Vagina (tissue), 2 donors: ENCODE results near the gene CLPSL2. TPM values are rescaled to one million over a fixed set of nuclear protein-coding genes. Genes with fewer than 3 reads are reported as not detected.

Source experiments
- DNase-seq, 2 donors: peaks; one replicate each; pipeline ENCODE4 v3.0.0-alpha.2; 2017; ENCODE audit errors: extremely low spot score in 2 of 2
- H3K27ac ChIP-seq: fragments of 200-600 bp; sonication (generic); one replicate; pipeline ENCODE4 v1.5.1; 2019
- H3K27me3 ChIP-seq: fragments of 200-600 bp; sonication (generic); one replicate; pipeline ENCODE4 v1.5.1; 2019
- H3K36me3 ChIP-seq, 2 donors: fragments of 200-600 bp; sonication (generic); one replicate each; pipeline ENCODE4 v1.5.1; 2017 to 2019
- H3K4me1 ChIP-seq: fragments of 200-600 bp; sonication (generic); one replicate; pipeline ENCODE4 v1.5.1; 2019
- H3K4me3 ChIP-seq, 2 donors: fragments of 200-600 bp; sonication (generic); 1 replicate in 1 of 2; 2 replicates in 1 of 2; pipeline ENCODE4 v1.5.1; 2016 to 2019
- H3K9me3 ChIP-seq: fragments of 200-600 bp; sonication (generic); one replicate; pipeline ENCODE4 v1.5.1; 2019
- CTCF ChIP-seq, 3 experiments: fragments of 450-650 bp in 2 of 3; fragments of 200-600 bp in 1 of 3; sonication (generic) in 1 of 3; IDR thresholded peaks; one replicate each; pipeline ENCODE4 v1.5.1; 2017 to 2019; ENCODE audit warnings: antibody characterized with exemption in 3 of 3, mild to moderate bottlenecking in 2 of 3, moderate library complexity in 2 of 3
- POLR2A ChIP-seq, 2 donors: fragments of 450-650 bp; IDR thresholded peaks; one replicate each; pipeline ENCODE4 v1.6.1; 2017; ENCODE audit warnings: antibody characterized with exemption in 2 of 2, mild to moderate bottlenecking in 2 of 2, moderate library complexity in 2 of 2
- POLR2AphosphoS5 ChIP-seq, 2 donors: sonication (generic); formaldehyde crosslinking; IDR thresholded peaks; one replicate each; pipeline ENCODE4 v1.9.0; 2017; ENCODE audit warnings: antibody characterized with exemption in 2 of 2, mild to moderate bottlenecking in 2 of 2, low read depth in 1 of 2; ENCODE audit not compliant: insufficient read depth in 1 of 2
- intact Hi-C: fragments of 100-400 bp; cut with DNase I; formaldehyde crosslinking; loops from one replicate; pipeline ENCODE4 v1.15.1; 2023
- total RNA-seq: library from RNA; depleted of rRNA; stranded (reverse); fragments of >200 nt; gene quantifications from one replicate; pipeline ENCODE4 v1.2.3, GENCODE V29; 2016

Gene CLPSL2
- total RNA-seq, 1 donor from 2014 or later = not detected

DNA sequence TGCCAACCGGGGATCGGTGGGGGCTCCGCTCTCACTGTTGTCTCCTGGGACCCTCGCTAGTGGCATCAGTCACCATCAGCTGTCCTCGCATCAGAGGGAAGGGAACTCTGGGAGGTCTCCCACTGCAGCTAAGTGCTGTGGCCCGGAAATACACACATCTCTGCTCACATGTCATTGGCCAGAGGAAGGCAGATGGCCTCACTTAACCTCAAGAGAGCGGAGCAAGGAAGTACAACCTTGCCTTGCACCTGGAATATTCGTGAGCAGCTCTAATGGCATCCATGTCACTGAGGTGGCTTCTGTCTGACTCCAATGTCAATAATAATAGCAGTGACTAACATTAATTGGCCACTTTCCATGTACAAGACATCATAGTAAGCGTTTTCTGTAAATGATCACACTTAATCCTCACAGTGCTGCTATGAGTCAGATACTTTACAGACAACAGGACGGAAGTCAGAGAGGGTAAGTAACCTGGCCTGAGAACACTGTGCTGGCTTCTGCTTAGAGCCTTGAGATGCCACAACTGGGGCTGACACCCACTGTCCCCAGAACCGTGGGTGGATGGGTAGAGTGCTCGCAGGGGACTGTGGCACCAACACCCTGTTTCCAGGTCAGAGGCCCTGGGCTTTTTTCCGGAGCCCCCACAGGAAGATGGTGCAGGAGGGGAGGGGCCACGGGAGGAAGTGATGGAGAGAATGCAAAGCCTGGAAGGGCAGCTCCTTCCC is 34.7 kb downstream of the CLPSL2 start:
- DNase-seq = no peak
- intact Hi-C loops = no loop called here
- Histone ChIP-seq H3K27me3 (no peaks in the 10 kb centered on the region), H3K4me1 (no peaks in the 10 kb centered on the region), H3K4me3 (no peak overlapping the region), H3K9me3 (no peaks in the 10 kb centered on the region), H3K36me3 (no peaks in the 10 kb centered on the region), H3K27ac (no peak overlapping the region)
- no peak for TF ChIP-seq POLR2A (IDR thresholded peaks at IDR 0.05)
- peak in 1 of 2 donors; percentile 62 for TF ChIP-seq POLR2AphosphoS5 (IDR thresholded peaks at IDR 0.05; ENCODE audit: insufficient read depth in 1 of 2, low read depth in 1 of 2)

DNA sequence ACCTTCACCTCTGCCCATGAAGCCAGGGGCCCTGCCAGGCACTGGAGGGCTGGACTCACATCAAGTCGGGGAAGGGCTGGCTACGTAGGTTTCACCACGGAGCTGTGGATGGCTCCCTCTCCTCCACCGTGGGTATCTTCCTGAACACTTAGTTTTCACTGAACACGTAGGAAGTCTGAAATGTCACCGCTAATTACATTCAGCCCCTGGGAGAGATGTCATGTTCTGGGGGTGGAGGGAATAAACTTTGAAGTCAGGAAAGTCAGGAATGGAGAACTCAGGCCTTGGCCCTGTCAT is 35.2 kb downstream of the CLPSL2 start:
- no peak for DNase-seq
- Histone ChIP-seq H3K36me3 (no peaks in the 10 kb centered on the region), H3K27me3 (no peaks in the 10 kb centered on the region), H3K27ac (no peak overlapping the region), H3K4me1 (no peaks in the 10 kb centered on the region), H3K4me3 (no peak overlapping the region), H3K9me3 (no peaks in the 10 kb centered on the region)
- TF ChIP-seq CTCF (IDR thresholded peaks at IDR 0.05) (no peak), POLR2A (IDR thresholded peaks at IDR 0.05) (no peak), POLR2AphosphoS5 (IDR thresholded peaks at IDR 0.05; ENCODE audit: insufficient read depth in 1 of 2, low read depth in 1 of 2) (no peak)
- intact Hi-C loops = no loop called here

GRCh38 chr6:35817515-35817914 is 41.1 kb downstream of the CLPSL2 start:
- Histone ChIP-seq H3K27me3 (no peaks in the 10 kb centered on the region), H3K4me3 (no peak overlapping the region), H3K36me3 (no peaks in the 10 kb centered on the region), H3K9me3 (no peaks in the 10 kb centered on the region), H3K4me1 (no peaks in the 10 kb centered on the region), H3K27ac (no peak overlapping the region)
- DNase-seq = no peak
- TF ChIP-seq POLR2AphosphoS5 (IDR thresholded peaks at IDR 0.05; ENCODE audit: insufficient read depth in 1 of 2, low read depth in 1 of 2) (no peak), CTCF (IDR thresholded peaks at IDR 0.05) (no peak), POLR2A (IDR thresholded peaks at IDR 0.05) (no peak)
- intact Hi-C loops = no loop called here

- Histone ChIP-seq H3K27me3 (no peaks in the 10 kb centered on the region), H3K36me3 (no peaks in the 10 kb centered on the region), H3K9me3 (no peaks in the 10 kb centered on the region), H3K4me1 (no peaks in the 10 kb centered on the region), H3K4me3 (no peak overlapping the region), H3K27ac (no peak overlapping the region)
- intact Hi-C loops = no loop called here
- TF ChIP-seq POLR2AphosphoS5 (IDR thresholded peaks at IDR 0.05; ENCODE audit: insufficient read depth in 1 of 2, low read depth in 1 of 2) (no peak), POLR2A (IDR thresholded peaks at IDR 0.05) (no peak), CTCF (IDR thresholded peaks at IDR 0.05) (no peak)
- no peak for DNase-seq
These were observed 47.2 kb downstream of the CLPSL2 start for GRCh38 chr6:35823601-35824000.

DNA sequence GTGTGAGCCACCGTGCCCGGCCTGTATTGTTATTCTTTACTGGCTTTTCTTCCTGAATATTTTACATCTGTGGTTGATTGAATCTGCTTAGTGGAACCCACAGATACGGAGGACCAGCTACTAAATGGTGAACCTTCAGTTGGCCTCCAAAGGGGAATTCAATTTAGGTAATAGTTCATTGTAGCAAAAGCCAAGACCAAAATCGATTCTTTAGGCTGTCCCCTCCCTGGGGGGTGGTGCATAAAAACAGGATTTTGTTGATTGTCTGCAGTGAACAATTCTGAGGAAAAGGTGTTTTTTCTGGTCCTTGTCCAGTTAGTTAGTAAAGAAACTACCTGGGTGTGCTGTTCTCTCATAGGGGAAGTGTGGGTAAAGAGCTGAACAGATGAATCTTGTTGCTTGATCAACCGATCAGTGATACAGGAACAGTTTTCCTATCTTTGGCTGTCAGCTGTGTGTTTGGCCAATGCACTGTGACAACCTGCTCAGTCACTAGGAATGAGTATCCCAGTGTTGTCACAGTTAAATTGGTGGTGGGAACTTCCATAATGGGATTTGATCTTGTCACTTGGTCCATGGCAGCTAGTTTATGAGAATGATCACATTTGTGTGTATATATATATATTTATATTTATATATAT is 48.3 kb downstream of the CLPSL2 start:
- intact Hi-C loops = no loop called here
- no peaks in the 10 kb centered on the region for H3K27me3 ChIP-seq
- H3K4me1 ChIP-seq = no peaks in the 10 kb centered on the region
- no peak overlapping the region for H3K4me3 ChIP-seq
- no peaks in the 10 kb centered on the region for H3K36me3 ChIP-seq
- no peak overlapping the region for H3K27ac ChIP-seq
- DNase-seq = no peak
- TF ChIP-seq POLR2A (IDR thresholded peaks at IDR 0.05) (no peak), CTCF (IDR thresholded peaks at IDR 0.05) (no peak), POLR2AphosphoS5 (IDR thresholded peaks at IDR 0.05; ENCODE audit: insufficient read depth in 1 of 2, low read depth in 1 of 2) (no peak)
- H3K9me3 ChIP-seq = no peaks in the 10 kb centered on the region

Other genes with a start within 250 kb of the CLPSL2 start
- 246 TPM for gene FKBP5, start 87.7 kb upstream of the CLPSL2 start, total RNA-seq
- not detected for gene ARMC12, start 39.6 kb upstream of the CLPSL2 start, total RNA-seq
- not detected for gene CLPSL1, start 4.4 kb downstream of the CLPSL2 start, total RNA-seq
- gene CLPS, start 20.7 kb downstream of the CLPSL2 start, total RNA-seq = not detected
- gene LHFPL5, start 28.8 kb downstream of the CLPSL2 start, total RNA-seq = not detected
- gene SRPK1, start 144.5 kb downstream of the CLPSL2 start, total RNA-seq = 59.2 TPM
- not detected for gene SLC26A8, start 248.0 kb downstream of the CLPSL2 start, total RNA-seq